Esophagus squamous epithelium (tissue), 5 donors: Measurements from ENCODE around the gene ZNF35. TPM values are rescaled to one million over a fixed set of nuclear protein-coding genes. Genes with fewer than 3 reads are reported as not detected.

ENCODE experiments used
- DNase-seq: peaks from one replicate; lab custom pipeline; 2025; lab: John Stamatoyannopoulos, UW
- H3K27ac ChIP-seq, 4 donors: fragments of 200-600 bp; sonication (generic); one replicate each; pipeline ENCODE4 v1.5.1; 2016 to 2019; ENCODE audit warnings: mild to moderate bottlenecking in 1 of 4
- H3K27me3 ChIP-seq, 4 donors: fragments of 200-600 bp; sonication (generic); 1 replicate in 3 of 4; 2 replicates in 1 of 4; pipeline versions ENCODE4 v1.5.1 to v1.6.0; 2017 to 2021; ENCODE audit warnings: antibody characterized with exemption in 1 of 4
- H3K36me3 ChIP-seq, 3 donors: fragments of 200-600 bp; sonication (generic); one replicate each; pipeline ENCODE4 v1.5.1; 2016 to 2019
- H3K4me1 ChIP-seq, 3 donors: fragments of 200-600 bp; sonication (generic); one replicate each; pipeline ENCODE4 v1.5.1; 2017 to 2019
- H3K4me3 ChIP-seq, 4 donors: fragments of 200-600 bp; sonication (generic); 1 replicate in 3 of 4; 2 replicates in 1 of 4; pipeline ENCODE4 v1.5.1; 2016 to 2019; ENCODE audit warnings: mild to moderate bottlenecking in 2 of 4, moderate library complexity in 1 of 4
- H3K9me3 ChIP-seq, 3 donors: fragments of 200-600 bp; sonication (generic); one replicate each; pipeline ENCODE4 v1.5.1; 2016 to 2019
- POLR2A ChIP-seq, 4 donors: fragments of 450-650 bp; IDR thresholded peaks; one replicate each; pipeline ENCODE4 v1.6.1; 2017; ENCODE audit warnings: antibody characterized with exemption in 4 of 4, mild to moderate bottlenecking in 4 of 4, moderate library complexity in 3 of 4
- WGBS, 2 donors: methylation state at CpG; one replicate each; pipeline ENCODE4 v1.1.5; 2018; 5-methylcytosine and 5-hydroxymethylcytosine counted together
- intact Hi-C: fragments of 100-400 bp; cut with DNase I; formaldehyde crosslinking; loops from one replicate; pipeline ENCODE4 v1.15.0; 2022
- total RNA-seq, 4 donors: library from RNA; depleted of rRNA; stranded (reverse); fragments of >200 nt; gene quantifications; one replicate each; pipeline ENCODE4 v1.1.0, GENCODE V29; 2016
- TF ChIP-seq, protein P1 (sequence below), 6 experiments: fragments of 450-650 bp in 4 of 6; fragments of 200-600 bp in 2 of 6; sonication (generic) in 2 of 6; IDR thresholded peaks; one replicate each; pipeline ENCODE4 v1.5.1; 2016 to 2019; ENCODE audit warnings: antibody characterized with exemption in 6 of 6, mild to moderate bottlenecking in 4 of 6, moderate library complexity in 4 of 6
- donor health status: DM: yes; HTN: yes; CAD: no.

Gene ZNF35
- total RNA-seq, 4 donors from 2014 or later = 3.7 to 14.3 (median 11.3) TPM

DNA sequence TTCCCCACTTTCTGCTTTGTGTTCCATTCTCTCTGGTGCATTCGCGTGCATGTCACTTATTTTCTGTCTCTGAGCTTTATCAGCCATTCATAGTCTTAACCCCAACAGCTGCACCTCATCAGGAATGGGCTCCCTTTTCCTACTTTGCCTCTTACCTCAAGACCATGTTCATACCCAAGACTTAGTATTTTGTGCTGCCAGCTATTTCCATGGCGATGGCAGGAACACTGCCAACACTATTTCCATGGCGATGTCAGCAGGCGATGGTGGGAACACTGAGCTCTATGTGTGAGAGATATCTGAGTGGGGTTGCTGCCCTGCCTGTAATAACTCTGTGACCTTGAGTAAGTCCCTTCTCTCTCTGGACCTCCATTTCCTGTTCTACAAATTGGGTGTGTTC, 5.5 kb downstream of the ZNF35 start:
- no peak overlapping the region for H3K27ac ChIP-seq
- H3K27me3 ChIP-seq = no peaks in the 10 kb centered on the region
- H3K9me3 ChIP-seq = peaks cover 0 to 21% (median 10%) of the 10 kb centered on the region in 3 donors
- 94 to 98% methylated on average over 4 to 5 of the region's 5 CpGs for WGBS, 2 donors
- no peak overlapping the region for H3K4me3 ChIP-seq
- TF ChIP-seq, protein P1, sequence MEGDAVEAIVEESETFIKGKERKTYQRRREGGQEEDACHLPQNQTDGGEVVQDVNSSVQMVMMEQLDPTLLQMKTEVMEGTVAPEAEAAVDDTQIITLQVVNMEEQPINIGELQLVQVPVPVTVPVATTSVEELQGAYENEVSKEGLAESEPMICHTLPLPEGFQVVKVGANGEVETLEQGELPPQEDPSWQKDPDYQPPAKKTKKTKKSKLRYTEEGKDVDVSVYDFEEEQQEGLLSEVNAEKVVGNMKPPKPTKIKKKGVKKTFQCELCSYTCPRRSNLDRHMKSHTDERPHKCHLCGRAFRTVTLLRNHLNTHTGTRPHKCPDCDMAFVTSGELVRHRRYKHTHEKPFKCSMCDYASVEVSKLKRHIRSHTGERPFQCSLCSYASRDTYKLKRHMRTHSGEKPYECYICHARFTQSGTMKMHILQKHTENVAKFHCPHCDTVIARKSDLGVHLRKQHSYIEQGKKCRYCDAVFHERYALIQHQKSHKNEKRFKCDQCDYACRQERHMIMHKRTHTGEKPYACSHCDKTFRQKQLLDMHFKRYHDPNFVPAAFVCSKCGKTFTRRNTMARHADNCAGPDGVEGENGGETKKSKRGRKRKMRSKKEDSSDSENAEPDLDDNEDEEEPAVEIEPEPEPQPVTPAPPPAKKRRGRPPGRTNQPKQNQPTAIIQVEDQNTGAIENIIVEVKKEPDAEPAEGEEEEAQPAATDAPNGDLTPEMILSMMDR (IDR thresholded peaks at IDR 0.05) = no peak
- H3K36me3 ChIP-seq = peaks cover 17 to 85% (median 34%) of the 10 kb centered on the region in 3 donors
- no peak for DNase-seq
- intact Hi-C loops = no loop called here
- H3K4me1 ChIP-seq = peaks cover 4 to 8% (median 5%) of the 10 kb centered on the region in 3 donors

DNA sequence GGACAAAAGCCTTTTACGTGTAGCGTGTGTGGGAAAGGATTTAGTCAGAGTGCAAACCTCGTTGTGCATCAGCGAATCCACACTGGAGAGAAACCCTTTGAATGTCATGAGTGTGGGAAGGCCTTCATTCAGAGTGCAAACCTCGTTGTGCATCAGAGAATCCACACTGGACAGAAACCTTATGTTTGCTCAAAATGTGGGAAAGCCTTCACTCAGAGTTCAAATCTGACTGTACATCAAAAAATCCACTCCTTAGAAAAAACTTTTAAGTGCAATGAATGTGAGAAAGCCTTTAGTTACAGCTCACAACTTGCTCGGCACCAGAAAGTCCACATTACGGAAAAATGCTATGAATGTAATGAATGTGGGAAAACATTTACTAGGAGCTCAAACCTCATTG, 10.5 kb downstream of the ZNF35 start:
- Histone ChIP-seq H3K27me3 (no peaks in the 10 kb centered on the region), H3K4me1 (no peaks in the 10 kb centered on the region), H3K36me3 (peaks cover 19 to 79% (median 25%) of the 10 kb centered on the region in 3 donors), H3K4me3 (no peak overlapping the region), H3K27ac (no peak overlapping the region), H3K9me3 (peaks cover 0 to 40% (median 21%) of the 10 kb centered on the region in 3 donors)
- no peak for DNase-seq
- WGBS, 2 donors = 92 to 96% methylated on average over 7 of the region's 7 CpGs
- intact Hi-C loops = no loop called here
- TF ChIP-seq POLR2A (IDR thresholded peaks at IDR 0.05) = no peak
- TF ChIP-seq, protein P1 (IDR thresholded peaks at IDR 0.05) = no peak

DNA sequence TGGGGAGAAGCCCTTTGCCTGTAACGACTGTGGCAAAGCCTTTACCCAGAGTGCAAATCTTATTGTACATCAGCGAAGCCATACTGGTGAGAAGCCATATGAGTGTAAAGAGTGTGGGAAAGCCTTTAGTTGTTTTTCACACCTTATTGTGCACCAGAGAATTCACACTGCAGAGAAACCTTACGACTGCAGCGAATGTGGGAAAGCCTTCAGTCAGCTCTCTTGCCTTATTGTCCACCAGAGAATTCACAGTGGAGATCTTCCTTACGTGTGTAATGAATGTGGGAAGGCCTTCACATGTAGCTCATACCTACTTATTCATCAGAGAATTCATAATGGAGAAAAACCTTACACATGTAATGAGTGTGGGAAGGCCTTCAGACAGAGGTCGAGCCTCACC, 10.9 kb downstream of the ZNF35 start:
- Histone ChIP-seq H3K27me3 (no peaks in the 10 kb centered on the region), H3K4me3 (no peak overlapping the region), H3K4me1 (no peaks in the 10 kb centered on the region), H3K36me3 (peaks cover 19 to 75% (median 25%) of the 10 kb centered on the region in 3 donors), H3K9me3 (peaks cover 0 to 40% (median 21%) of the 10 kb centered on the region in 3 donors), H3K27ac (no peak overlapping the region)
- intact Hi-C loops = no loop called here
- no peak for DNase-seq
- 90 to 96% methylated on average over 6 of the region's 6 CpGs for WGBS, 2 donors
- TF ChIP-seq, protein P1 (IDR thresholded peaks at IDR 0.05) = no peak
- no peak for TF ChIP-seq POLR2A (IDR thresholded peaks at IDR 0.05)

DNA sequence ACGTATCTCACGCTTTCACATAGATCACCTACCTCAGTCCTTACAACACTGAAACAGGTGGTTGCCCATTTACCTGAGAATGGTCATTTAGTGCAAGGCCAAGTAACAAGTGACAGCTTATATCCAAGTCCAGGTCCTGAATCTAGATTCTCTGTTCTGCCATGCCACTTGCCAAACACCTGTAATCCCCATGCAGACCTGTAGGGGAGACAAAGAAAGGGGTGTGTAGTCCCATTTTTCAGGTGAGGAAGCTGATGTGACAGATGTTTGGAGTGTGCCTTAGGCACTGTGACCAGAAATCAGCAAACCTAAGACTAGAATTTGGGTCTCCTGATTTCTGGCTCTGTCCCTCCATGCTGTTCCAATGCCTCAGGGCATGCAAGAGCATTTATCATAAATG, 12.7 kb downstream of the ZNF35 start:
- no peaks in the 10 kb centered on the region for H3K4me1 ChIP-seq
- intact Hi-C loops = no loop called here
- no peak overlapping the region for H3K27ac ChIP-seq
- WGBS, 2 donors = 97 to 100% methylated on average over 2 of the region's 2 CpGs
- DNase-seq = no peak
- H3K9me3 ChIP-seq = peaks cover 0 to 40% (median 21%) of the 10 kb centered on the region in 3 donors
- TF ChIP-seq POLR2A (IDR thresholded peaks at IDR 0.05) = no peak
- TF ChIP-seq, protein P1 (IDR thresholded peaks at IDR 0.05) = peak in 2 of 6 experiments; percentile 7 to 24
- no peak overlapping the region for H3K4me3 ChIP-seq
- no peaks in the 10 kb centered on the region for H3K27me3 ChIP-seq
- peaks cover 19 to 57% (median 25%) of the 10 kb centered on the region in 3 donors for H3K36me3 ChIP-seq

DNA sequence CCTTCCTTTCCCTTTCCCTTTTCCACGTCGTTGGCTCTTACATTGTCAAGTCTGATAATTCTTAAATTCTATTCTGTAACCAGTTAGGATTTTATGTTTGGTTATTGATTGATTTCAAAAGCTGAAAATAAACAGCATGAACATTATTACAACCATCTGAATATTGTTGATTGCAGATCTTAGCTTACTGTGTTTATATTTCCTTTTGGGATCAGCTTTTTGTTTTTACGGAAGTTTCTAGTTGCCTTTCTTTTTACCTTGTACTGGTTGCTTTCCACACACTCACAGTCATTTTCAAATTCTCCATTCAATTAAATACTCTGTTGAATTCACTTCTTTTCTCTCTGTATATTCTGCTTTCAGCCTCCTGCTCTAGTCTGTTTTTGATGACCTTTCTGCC, 16.6 kb downstream of the ZNF35 start:
- H3K36me3 ChIP-seq = peaks cover 0 to 17% (median 0%) of the 10 kb centered on the region in 3 donors
- peaks cover 0 to 8% (median 0%) of the 10 kb centered on the region in 3 donors for H3K9me3 ChIP-seq
- intact Hi-C loops = no loop called here
- H3K27ac ChIP-seq = no peak overlapping the region
- no peaks in the 10 kb centered on the region for H3K27me3 ChIP-seq
- no peak for DNase-seq
- WGBS, 2 donors = 85 to 90% methylated on average over 3 of the region's 3 CpGs
- TF ChIP-seq, protein P1 (IDR thresholded peaks at IDR 0.05) = no peak
- TF ChIP-seq POLR2A (IDR thresholded peaks at IDR 0.05) = no peak
- H3K4me1 ChIP-seq = no peaks in the 10 kb centered on the region
- no peak overlapping the region for H3K4me3 ChIP-seq
